Stimulated activated CD8-positive, alpha-beta memory T cell treated with anti-CD3 and anti-CD28 coated beads, Interleukin-4, amount 100 ng/mL, for 1 hour (primary cell): ENCODE data around the gene MTHFD1L.
A peak's percentile ranks its signal among the peaks of the same experiment; 100 is the strongest.
"Not testable (repeated sequence)": the region's sequence is repeated elsewhere in the genome, so short reads cannot be mapped to it uniquely, and the experiment has no call there.

Experiments used
- DNase-seq, 2 donors: peaks; one replicate each; pipeline ENCODE4 v3.0.0-alpha.2; 2020; ENCODE audit warnings: low read depth in 2 of 2, low spot score in 1 of 2

Gene MTHFD1L

DNA sequence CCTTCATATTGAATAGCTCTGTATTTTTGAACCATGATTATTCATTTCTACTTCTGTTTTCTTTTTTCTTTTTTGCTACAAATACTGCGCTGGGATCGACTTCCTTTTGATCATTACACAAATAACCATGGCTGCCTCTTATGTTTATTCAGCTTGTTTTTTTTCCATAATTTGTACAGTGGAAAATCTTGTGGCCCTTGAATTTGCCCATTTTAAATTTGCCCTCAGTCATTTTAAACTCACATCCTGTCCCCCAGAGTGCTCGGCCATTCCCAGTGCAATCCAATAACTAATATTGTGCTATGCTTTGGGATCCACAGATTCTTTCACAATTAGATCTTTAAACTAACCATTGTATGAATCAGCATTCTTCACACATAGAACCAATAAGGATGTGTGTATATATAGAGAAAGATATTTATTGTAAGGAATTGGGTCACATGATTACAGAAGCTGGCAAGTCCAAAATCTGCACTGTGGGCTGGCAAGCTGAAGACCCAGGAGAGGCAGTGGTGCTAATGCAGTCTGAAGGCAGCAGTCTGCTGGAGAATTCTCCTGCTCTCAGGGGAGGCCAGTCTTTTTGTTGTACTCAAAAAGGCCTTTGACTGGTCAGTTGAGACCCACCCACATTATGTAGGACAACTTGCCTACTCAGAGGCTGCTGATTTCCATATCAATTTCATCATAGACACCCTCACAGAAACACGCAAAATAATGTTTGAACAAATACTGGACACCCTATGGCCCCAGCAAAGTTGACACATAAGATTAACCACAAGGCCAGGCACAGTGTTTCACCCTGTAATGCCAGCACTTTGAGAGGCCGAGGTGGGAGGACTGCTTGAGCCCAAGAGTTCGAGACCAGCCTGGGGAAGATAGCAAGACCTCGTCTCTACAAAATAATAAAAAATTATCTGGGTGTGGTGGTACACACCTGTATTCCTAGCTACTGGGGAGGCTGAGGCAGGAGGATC lies 147.1 kb downstream of the MTHFD1L start:
- DNase-seq = no peak

DNA sequence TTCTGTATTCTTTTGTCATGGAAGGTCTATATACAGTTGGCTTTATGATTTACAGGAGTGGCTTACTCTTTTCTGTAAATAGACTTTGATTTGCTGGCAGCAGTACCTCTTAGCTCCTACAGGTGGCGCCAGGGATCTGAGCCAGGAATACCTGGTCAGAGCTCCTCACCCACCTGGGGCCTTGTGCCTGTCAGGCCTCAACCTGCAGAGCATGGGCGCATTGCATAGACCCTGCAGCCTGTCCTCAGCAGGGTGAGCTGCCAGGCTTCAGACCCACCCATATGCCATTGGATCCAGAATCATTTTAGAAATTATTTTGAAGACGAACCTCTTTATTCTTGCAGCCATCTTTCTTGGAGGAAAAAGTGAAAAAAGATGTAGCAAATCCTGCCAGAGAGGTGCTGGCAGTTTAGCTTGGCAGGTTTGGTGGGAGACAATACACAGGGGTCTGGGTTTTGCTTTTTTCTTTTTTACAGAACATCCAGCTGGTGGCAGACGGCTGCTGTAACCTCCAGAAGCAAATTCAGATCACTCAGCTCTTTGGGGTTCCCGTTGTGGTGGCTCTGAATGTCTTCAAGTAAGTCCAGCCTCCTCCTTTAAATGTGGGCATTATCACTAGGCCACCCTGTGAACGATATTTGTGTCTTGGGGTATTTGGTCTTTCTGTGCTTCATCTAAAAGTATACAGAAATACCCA lies 149.1 kb downstream of the MTHFD1L start:
- peak; percentile 2 to 9 for DNase-seq

DNA sequence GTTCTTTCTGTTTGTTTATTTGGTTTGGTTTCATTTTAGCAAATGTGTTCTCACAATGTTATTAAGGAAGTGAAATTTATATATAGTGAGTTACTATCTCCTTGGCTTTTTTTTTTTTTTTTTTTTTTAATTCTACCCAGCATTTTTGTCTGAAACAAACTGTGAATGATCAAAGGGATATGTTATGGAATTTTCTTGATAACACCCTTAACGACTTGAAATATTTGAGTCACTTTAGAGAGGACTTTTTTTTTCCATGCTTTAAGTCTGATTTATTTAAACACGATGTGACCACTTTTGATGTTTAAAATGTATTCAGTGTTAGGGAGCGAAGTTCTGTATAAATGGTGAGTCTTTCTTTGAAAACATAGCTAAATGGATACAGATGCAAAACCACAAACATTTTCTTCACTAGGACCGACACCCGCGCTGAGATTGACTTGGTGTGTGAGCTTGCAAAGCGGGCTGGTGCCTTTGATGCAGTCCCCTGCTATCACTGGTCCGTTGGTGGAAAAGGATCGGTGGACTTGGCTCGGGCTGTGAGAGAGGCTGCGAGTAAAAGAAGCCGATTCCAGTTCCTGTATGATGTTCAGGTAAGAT lies 149.7 kb downstream of the MTHFD1L start:
- no peak for DNase-seq

DNA sequence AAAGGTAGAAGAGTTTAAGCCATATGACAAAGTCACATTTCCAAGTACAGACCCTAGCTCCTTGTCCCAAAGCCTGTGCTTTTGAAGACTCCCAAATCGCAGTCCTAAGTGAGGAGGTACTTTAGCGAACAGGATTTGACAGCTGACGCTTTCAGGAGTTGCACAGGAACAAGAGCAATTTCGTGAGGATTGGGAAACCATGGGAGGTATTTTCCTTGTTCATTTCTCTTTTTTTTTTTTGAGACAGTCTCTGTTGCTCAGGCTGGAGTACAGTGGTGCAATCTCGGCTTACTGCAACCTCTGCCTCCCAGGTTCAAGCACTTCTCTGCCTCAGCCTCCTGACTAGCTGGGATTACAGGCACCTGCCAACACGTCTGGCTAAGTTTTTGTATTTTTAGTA lies 150.6 kb downstream of the MTHFD1L start:
- no peak for DNase-seq

DNA sequence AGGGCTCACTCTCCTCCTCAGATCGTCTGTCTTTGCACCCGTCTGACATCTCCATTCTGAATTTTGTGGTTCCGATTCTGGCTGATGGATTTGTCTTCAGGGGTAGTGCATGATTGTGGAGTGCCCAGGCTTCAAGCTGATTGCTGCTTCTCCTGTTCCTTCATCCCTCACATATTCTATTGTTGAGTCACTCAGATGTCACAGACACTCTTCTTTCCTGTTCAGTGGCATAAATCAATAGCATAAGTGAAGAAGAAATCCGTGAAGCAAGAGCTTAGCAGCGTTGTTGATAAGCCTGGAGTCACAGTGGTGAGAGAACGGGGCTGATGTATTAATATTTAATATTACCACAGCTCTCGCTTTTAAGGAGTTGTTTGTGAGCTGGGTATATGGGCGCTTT lies 152.5 kb downstream of the MTHFD1L start:
- no peak for DNase-seq

DNA sequence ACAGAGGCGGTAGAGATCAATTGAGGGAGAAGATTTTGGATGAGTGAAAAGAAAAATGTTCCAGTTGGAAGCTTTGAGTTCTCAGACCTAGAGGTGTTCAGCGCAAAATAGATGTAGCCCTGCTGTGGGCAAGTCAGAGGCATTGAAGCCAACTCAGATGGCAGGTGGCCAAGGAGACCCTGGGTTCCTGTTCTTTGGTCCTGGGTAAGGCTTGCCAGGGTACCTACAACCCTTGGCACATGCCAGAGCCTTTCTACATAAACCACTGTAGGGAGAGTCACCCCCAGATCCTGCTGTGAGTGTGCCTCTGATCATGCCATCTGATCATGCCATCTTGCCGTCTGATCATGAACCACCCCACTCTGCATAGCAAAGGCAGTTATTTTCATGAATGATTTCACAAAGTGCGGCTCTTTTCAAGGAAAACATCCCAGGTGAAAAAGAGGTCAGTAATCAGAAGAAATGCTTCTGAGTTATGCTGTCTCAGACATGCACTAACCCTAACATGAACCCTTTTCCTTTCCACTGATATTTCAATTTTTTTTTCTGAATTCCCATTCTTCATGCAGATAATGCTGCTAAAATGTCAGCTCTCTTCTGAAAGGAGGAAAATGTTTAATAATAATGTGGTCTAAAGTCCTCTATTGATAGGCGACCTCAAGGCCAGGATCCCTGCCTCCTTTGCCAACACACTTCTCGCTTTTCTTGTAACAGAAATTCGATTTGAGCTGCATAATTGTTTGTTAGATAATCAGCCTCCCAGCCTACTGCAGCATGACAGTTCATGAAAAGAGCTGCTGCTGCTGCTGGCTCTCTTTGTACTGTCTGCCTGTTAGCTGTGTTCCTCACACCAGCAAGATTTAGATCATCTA lies 153.6 kb downstream of the MTHFD1L start:
- DNase-seq = no peak

DNA sequence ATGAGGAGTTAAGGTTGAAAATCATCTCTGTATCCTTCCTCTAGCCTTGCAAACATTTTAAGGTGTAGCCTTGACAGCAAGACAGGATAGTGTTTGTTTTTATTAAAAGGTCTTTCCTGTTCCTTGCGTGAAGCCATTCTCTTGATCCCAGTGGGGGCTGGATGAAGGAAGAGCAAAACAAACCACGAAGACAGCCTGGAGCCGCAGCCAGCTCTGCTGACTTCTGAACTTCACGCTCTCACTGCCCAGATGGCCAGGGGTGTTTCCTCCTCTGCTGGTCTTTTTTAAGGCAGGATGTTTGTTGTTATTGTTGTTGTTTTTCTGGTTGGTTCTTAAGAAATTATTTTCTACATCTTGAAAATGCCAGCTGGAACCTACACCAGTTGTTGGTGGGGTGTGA lies 156.4 kb downstream of the MTHFD1L start:
- DNase-seq = no peak

- no peak for DNase-seq
Observed at GRCh38 chr6:151022492-151022891, 157.0 kb downstream of the MTHFD1L start.

- DNase-seq = no peak
Observed at GRCh38 chr6:151023342-151023741, 157.8 kb downstream of the MTHFD1L start.

DNA sequence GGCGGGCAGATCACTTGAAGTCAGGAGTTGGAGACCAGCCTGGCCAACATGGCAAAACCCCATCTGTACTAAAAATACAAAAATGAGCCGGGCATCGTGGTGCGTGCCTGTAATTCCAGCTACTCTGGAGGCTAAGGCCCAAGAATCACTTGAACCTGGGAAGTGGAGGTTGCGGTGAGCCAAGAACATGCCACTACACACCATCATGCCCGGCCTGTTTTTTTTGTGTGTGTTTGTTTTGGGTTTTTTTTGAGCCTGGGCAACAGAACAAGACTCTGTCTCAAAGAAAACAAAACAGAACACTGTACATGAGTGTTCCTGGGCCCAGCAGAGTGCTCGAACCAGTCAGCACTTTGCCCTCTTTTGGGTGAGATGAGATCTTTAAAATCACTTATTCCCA lies 159.1 kb downstream of the MTHFD1L start:
- no peak for DNase-seq

DNA sequence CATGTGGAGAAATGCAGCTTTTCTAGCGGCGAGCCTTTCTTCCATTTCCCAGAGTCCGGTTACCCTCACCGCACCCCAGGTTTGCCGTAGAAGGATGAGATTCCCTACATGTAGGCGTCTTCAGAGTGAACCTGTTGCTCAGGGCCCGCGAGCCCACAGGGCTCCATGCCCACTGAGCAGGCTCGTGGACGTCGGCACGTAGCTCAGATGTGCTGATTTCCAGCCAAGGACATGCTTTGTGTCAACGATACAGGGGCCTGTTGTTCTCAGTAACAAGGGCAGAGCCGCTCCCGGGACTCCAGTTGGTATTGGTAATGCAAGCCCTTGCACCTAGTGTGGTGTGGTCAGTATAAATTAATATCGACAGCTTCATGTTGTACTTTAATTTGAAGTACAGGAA lies 159.6 kb downstream of the MTHFD1L start:
- DNase-seq = no peak

DNA sequence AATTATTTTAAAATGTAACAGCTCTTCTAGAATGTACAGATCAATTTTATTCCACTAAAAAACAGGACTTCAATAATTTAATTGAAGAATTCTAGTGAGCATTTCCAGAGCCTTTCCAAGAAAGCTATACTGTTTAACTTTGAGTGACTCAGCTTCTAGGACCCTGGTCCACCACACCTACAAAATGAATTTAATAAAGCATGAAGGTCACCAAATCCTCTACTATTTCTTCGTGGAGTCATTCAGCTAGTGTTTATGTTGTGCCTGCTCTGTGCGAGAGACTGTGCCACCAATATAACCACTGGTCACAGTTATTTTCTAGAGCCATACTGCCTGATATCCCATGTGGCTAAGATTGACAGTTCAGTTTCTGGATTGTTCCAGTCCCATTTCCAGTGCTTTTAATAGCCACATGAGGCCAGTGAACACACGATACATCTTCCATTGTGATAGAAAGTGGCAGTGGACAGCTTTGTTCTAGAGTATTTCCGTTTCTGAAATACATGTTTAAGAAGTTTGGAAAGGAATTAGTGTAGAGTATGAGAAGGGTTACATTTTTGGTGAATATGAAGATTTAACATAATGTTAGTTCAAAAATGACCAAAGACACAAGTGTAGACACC lies 160.7 kb downstream of the MTHFD1L start:
- no peak for DNase-seq

DNA sequence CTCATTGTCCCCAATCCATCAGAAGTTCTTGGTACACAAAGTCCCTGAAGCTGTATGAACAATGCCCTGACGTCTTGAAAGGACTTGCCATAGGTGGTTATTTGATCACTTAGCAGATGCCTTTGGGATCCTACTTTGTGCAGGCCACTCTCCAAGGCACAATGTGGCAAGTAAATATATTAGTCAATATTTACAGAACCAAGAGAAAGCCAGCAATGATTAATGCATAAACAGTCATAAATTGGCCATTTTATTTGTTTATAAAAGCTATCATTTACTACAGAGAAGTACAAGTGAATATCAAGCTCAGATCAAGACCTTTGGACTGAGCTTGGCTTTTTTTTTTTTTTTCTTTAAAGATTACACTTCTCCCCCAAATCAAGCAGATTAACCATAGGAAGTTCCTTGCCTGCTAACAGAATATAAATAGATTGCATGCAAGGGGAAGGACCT lies 161.8 kb downstream of the MTHFD1L start:
- no peak for DNase-seq

DNA sequence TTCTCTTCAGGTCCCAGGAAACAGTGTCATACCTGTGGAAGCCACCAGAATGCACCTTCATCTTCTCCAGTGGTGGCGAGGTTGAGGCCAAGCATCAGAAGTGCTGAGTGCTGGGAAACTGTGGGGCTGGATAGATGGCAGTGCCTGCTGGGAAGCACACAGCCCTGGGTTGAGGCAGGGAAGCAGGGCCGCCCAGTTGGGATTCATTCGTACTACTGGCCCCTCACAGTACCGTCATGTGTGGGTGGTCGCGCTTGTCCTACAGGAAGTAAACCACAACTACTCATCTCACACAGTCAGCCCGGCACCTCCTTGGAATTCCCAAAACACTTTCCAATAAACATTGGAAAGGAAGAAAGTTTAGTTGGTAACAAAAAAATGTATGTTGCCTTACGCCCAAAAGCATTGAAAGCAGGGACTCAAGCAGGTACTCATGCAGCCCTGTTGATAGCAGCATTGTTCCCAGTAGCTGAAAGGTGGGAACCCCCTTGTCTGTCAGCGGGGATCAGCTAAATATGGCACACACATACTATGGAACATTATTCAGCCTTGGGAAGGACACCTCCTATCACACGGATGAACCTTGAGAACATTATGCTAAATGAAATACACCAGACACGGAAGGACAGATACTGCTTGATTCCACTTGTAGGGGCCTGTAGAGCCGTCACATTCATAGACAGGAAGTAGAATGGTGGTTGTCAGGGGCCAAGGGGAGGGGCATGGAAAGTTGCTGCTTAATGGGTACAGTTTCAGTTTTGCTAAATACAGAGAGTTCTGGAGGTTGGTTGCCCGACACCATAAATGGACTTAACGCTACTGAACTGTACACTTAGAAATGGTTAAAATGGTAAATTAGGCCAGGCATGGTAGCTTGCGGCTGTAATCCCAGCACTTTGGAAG lies 162.7 kb downstream of the MTHFD1L start:
- no peak for DNase-seq

GRCh38 chr6:151029970-151030369 lies 164.5 kb downstream of the MTHFD1L start:
- no peak for DNase-seq

DNA sequence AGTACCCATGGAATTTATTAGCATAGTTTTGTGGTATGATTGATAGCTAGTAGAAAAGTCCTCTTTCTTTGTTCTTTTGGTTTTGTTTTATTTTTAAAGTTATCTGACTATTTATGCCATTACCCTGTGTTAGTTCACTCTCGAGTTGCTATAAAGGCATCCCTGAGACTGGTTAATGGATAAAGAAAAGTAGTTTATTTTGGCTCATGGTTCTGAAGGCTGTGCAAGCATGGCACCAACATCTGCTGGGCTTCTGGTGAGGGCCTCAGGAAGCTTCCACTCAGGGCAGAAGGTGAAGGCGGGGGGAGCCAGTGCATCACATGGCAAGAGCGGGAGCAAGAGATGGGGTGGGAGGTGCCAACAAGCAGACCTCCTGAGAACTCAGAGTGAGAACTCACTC lies 166.5 kb downstream of the MTHFD1L start:
- DNase-seq = no peak

DNA sequence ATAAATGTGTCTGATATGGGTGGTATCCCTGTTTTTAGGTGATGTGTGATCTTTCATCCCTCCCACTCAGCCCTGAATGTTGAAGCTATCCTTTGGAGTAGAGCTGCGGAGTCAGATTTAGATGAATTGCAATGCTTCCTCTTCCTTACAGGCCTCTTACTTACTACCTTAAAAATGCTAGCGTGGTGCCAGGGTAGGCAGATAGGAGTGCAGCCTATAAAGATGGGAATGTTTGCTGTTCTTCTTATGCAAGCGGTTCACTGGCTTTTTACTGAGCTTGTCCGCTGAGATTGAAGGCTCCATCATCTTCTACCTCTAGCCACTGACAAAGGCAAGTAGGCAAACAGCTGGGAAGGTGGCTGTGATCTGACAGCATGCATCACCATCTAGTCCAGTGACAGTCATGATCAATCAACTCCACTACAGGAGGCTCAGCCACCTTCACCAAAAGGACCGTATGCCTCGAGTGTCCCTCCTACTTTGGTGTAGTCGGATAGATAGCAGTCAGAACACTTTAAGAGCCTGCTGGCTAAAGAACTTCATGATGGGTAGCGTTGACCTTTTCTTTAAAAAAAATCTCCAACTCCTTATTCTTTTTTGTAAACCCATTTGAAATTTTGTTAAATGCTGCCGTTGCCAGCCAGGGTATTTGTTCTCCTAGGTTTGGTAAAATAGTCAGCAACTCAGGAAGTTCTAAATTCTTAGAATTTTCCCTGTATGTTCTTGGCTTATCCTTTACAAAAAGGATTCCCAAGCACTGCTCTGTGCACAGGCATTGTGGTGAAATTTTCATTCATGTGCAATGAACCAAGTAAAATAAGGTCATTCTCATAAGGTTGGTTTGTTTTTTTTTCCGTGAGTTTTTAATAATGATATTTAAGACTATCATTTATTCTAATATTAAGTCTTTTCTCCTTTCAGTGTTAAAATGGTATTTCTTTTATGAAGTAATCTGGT lies 169.6 kb downstream of the MTHFD1L start:
- no peak for DNase-seq

DNA sequence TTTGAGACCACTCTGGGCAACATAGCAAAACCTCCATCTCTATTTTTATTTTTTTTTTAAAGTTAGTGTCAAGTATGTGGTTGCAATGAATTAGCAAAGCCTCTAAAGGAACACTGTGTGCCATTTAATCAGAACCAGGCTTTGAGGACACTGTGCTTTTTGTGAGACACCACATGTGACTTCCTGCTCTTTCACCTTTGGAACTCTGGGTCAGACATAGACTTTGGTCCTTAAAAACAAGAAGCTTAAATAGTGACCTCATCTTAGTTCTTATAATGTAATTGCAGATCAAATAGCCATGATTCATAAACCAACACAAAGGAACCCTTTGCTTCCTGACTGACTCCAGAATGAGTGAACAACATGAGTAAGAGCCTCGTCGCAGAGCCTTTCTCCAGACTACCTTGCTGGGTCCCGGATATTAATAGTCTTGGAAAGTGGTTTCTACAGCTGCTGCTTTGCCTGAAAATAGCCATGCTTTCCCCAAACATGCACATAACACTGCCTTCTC lies 170.8 kb downstream of the MTHFD1L start:
- not testable (repeated sequence) for DNase-seq
